Dedifferentiated amniotic fluid mesenchymal stem cell (primary cell): Measurements from ENCODE around the gene SNORC.

ENCODE experiments used
- DNase-seq: peaks from one replicate; pipeline ENCODE4 v3.0.0-alpha.2; 2016; ENCODE audit errors: extremely low spot score

The SNORC gene

GRCh38 chr2:232926431-232926939 is 56.4 kb downstream of the SNORC start:
- no peak for DNase-seq

GRCh38 chr2:232927032-232927792 is 57.1 kb downstream of the SNORC start:
- no peak for DNase-seq

- no peak for DNase-seq
These were observed 57.9 kb downstream of the SNORC start for GRCh38 chr2:232927793-232928550.
